Measurements from ENCODE around the gene PIP5K1C.

DNA sequence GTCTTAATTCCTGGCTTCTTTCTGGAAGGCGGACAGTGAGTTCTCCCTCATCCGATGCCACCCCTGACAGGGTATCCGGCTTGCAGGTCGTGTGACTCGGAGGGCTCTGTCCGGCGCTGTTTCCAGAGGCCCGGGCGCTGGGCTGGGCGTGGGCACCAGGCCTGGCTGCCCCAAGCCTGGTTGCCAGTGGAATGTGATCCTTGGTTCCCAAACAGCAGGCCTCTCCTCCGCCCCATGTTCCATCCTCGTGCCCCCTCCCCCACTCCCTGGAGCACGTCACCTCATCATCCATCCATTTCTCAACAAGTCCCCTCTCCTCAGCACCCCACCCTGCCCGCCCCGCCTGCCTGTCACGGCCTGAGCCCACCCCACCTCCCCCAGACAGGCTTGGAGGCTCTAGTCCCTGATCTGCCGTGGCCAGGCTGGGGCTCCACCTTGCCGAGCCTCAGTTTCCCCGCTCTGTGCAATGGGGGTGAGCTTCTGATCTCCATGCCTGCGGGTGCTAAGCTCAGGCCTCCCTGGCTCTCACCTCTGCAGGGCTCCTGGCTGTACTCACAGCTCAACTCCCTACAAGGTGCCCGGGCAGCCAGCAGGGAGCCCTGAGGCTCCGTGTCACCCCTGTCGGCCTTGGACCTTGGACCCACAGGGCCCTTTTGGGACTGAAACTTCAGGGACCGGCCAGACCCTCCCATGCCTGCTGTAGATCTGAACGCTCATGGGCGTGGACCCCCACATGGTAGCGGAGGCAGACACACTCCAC is 95.9 kb downstream of the PIP5K1C start:
- no peak for TF ChIP-seq EZH2 (IDR thresholded peaks at IDR 0.05; ENCODE audit: borderline replicate concordance, low read depth, low read length, poor library complexity, severe bottlenecking)
- TF ChIP-seq, protein P1, sequence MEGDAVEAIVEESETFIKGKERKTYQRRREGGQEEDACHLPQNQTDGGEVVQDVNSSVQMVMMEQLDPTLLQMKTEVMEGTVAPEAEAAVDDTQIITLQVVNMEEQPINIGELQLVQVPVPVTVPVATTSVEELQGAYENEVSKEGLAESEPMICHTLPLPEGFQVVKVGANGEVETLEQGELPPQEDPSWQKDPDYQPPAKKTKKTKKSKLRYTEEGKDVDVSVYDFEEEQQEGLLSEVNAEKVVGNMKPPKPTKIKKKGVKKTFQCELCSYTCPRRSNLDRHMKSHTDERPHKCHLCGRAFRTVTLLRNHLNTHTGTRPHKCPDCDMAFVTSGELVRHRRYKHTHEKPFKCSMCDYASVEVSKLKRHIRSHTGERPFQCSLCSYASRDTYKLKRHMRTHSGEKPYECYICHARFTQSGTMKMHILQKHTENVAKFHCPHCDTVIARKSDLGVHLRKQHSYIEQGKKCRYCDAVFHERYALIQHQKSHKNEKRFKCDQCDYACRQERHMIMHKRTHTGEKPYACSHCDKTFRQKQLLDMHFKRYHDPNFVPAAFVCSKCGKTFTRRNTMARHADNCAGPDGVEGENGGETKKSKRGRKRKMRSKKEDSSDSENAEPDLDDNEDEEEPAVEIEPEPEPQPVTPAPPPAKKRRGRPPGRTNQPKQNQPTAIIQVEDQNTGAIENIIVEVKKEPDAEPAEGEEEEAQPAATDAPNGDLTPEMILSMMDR (conservative IDR thresholded peaks at IDR 0.05; ENCODE audit: low read depth, low read length), result no peak
